Measurements from ENCODE around the gene ALDH1A1.

ALDH1A1 gene

DNA sequence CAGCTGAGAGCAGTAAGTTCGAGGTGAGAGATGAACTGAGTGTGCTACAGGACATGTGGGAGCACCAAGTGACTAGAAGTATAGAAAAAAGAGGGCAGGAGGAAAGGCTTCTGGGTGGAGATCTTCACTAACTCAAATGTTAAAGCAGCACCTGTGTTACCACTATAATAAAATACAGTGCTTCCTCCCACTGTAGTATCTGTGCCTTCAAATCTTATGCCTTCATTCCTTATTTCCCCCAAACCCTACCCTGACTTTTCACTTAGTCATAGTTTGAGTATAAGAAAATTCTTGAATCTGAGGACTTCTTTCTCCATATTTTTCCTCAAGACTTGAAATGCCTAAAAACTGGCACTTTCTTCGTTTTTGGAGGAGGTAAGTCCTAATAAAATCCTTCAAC is 61.8 kb downstream of the ALDH1A1 start:
- H3K27me3 ChIP-seq (ENCODE audit: control insufficient read depth in 5 of 5, insufficient read depth in 4 of 5, low read length in 5 of 5), result no peaks in the 10 kb centered on the region
- H3K36me3 ChIP-seq (ENCODE audit: control insufficient read depth in 5 of 5, insufficient read depth in 5 of 5, low read length in 5 of 5), result peaks cover 0 to 21% (median 3%) of the 10 kb centered on the region in 5 donors
- no peak overlapping the region for H3K27ac ChIP-seq (ENCODE audit: low read depth, low read length)

DNA sequence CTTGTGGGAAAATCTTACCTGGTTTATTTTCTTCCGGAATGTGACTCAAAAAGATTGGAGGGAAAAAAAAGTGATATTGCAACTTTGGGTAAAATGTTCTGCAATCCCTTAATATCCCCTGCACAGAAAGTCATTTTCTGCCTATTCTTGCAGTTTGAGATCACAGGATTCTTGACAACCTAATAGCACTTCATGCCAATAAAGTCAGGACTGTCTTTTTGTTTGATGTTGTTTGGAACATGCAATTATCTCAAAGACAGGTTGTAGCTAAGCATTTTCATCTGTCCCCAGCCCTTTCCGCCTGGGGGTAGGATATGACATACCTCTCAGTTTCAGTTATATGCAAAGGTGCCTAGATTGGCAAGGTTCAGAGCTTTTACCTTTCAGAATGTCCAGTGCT is 63.9 kb downstream of the ALDH1A1 start:
- H3K9me3 ChIP-seq (ENCODE audit: control insufficient read depth in 5 of 5, low read length in 5 of 5), result no peaks in the 10 kb centered on the region

More for the DNA sequence above, 61.8 kb downstream of the ALDH1A1 start:
- no peak overlapping the region for H3K9ac ChIP-seq (ENCODE audit: low read length in 5 of 5)
- no peaks in the 10 kb centered on the region for H3K4me1 ChIP-seq (ENCODE audit: control insufficient read depth in 5 of 5, insufficient read depth in 5 of 5, low read length in 5 of 5)
- H3K9me3 ChIP-seq (ENCODE audit: control insufficient read depth in 5 of 5, low read length in 5 of 5), result no peaks in the 10 kb centered on the region
- H3K4me3 ChIP-seq (ENCODE audit: low read depth in 1 of 5, low read length in 5 of 5), result no peak overlapping the region

GRCh38 chr9:72888067-72888466 is 64.8 kb downstream of the ALDH1A1 start:
- Histone ChIP-seq H3K9ac (ENCODE audit: low read length in 5 of 5) (no peak overlapping the region), H3K27me3 (ENCODE audit: control insufficient read depth in 5 of 5, insufficient read depth in 4 of 5, low read length in 5 of 5) (no peaks in the 10 kb centered on the region), H3K4me3 (ENCODE audit: low read depth in 1 of 5, low read length in 5 of 5) (no peak overlapping the region), H3K4me1 (ENCODE audit: control insufficient read depth in 5 of 5, insufficient read depth in 5 of 5, low read length in 5 of 5) (no peaks in the 10 kb centered on the region), H3K36me3 (ENCODE audit: control insufficient read depth in 5 of 5, insufficient read depth in 5 of 5, low read length in 5 of 5) (peaks cover 0 to 21% (median 3%) of the 10 kb centered on the region in 5 donors), H3K27ac (ENCODE audit: low read depth, low read length) (no peak overlapping the region), H3K9me3 (ENCODE audit: control insufficient read depth in 5 of 5, low read length in 5 of 5) (no peaks in the 10 kb centered on the region)

More for the DNA sequence above, 63.9 kb downstream of the ALDH1A1 start:
- Histone ChIP-seq H3K27ac (ENCODE audit: low read depth, low read length) (no peak overlapping the region), H3K4me1 (ENCODE audit: control insufficient read depth in 5 of 5, insufficient read depth in 5 of 5, low read length in 5 of 5) (no peaks in the 10 kb centered on the region), H3K27me3 (ENCODE audit: control insufficient read depth in 5 of 5, insufficient read depth in 4 of 5, low read length in 5 of 5) (no peaks in the 10 kb centered on the region), H3K9ac (ENCODE audit: low read length in 5 of 5) (no peak overlapping the region), H3K4me3 (ENCODE audit: low read depth in 1 of 5, low read length in 5 of 5) (no peak overlapping the region), H3K36me3 (ENCODE audit: control insufficient read depth in 5 of 5, insufficient read depth in 5 of 5, low read length in 5 of 5) (peaks cover 0 to 21% (median 3%) of the 10 kb centered on the region in 5 donors)

- Histone ChIP-seq H3K36me3 (ENCODE audit: control insufficient read depth in 5 of 5, insufficient read depth in 5 of 5, low read length in 5 of 5) (peaks cover 0 to 21% (median 3%) of the 10 kb centered on the region in 5 donors), H3K27ac (ENCODE audit: low read depth, low read length) (no peak overlapping the region), H3K4me3 (ENCODE audit: low read depth in 1 of 5, low read length in 5 of 5) (no peak overlapping the region), H3K9ac (ENCODE audit: low read length in 5 of 5) (no peak overlapping the region), H3K4me1 (ENCODE audit: control insufficient read depth in 5 of 5, insufficient read depth in 5 of 5, low read length in 5 of 5) (peaks cover 0 to 6% (median 4%) of the 10 kb centered on the region in 5 donors), H3K9me3 (ENCODE audit: control insufficient read depth in 5 of 5, low read length in 5 of 5) (no peaks in the 10 kb centered on the region), H3K27me3 (ENCODE audit: control insufficient read depth in 5 of 5, insufficient read depth in 4 of 5, low read length in 5 of 5) (no peaks in the 10 kb centered on the region)
Measured at GRCh38 chr9:72886386-72886785, 66.5 kb downstream of the ALDH1A1 start.

DNA sequence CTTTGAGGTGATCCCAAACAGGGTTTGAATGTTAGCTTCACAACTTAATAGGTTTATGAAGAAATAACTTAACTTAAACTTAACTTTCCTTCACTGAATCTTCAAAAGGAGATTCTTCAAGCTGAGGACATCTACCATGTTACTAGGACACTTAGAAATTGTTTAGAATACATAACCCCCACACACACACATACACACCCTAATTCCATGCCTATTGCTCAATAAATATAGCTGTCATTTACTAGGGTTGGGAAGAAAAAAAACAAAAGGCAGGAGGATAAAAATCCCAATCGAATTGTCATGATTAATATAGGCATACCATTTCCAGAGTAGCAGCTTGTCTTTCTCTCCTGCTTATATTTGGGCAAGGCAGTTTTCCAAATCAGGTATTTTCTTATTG is 68.3 kb downstream of the ALDH1A1 start:
- Histone ChIP-seq H3K4me1 (ENCODE audit: control insufficient read depth in 5 of 5, insufficient read depth in 5 of 5, low read length in 5 of 5) (peaks cover 0 to 6% (median 4%) of the 10 kb centered on the region in 5 donors), H3K9ac (ENCODE audit: low read length in 5 of 5) (no peak overlapping the region), H3K27ac (ENCODE audit: low read depth, low read length) (no peak overlapping the region), H3K36me3 (ENCODE audit: control insufficient read depth in 5 of 5, insufficient read depth in 5 of 5, low read length in 5 of 5) (peaks cover 0 to 15% (median 2%) of the 10 kb centered on the region in 5 donors), H3K4me3 (ENCODE audit: low read depth in 1 of 5, low read length in 5 of 5) (no peak overlapping the region), H3K27me3 (ENCODE audit: control insufficient read depth in 5 of 5, insufficient read depth in 4 of 5, low read length in 5 of 5) (no peaks in the 10 kb centered on the region), H3K9me3 (ENCODE audit: control insufficient read depth in 5 of 5, low read length in 5 of 5) (no peaks in the 10 kb centered on the region)

- Histone ChIP-seq H3K9me3 (ENCODE audit: control insufficient read depth in 5 of 5, low read length in 5 of 5) (no peaks in the 10 kb centered on the region), H3K36me3 (ENCODE audit: control insufficient read depth in 5 of 5, insufficient read depth in 5 of 5, low read length in 5 of 5) (peaks cover 0 to 11% (median 0%) of the 10 kb centered on the region in 5 donors), H3K27ac (ENCODE audit: low read depth, low read length) (no peak overlapping the region), H3K9ac (ENCODE audit: low read length in 5 of 5) (no peak overlapping the region), H3K27me3 (ENCODE audit: control insufficient read depth in 5 of 5, insufficient read depth in 4 of 5, low read length in 5 of 5) (no peaks in the 10 kb centered on the region), H3K4me1 (ENCODE audit: control insufficient read depth in 5 of 5, insufficient read depth in 5 of 5, low read length in 5 of 5) (peaks cover 0 to 6% (median 4%) of the 10 kb centered on the region in 5 donors), H3K4me3 (ENCODE audit: low read depth in 1 of 5, low read length in 5 of 5) (no peak overlapping the region)
Measured at GRCh38 chr9:72883875-72884274, 69.0 kb downstream of the ALDH1A1 start.

- H3K9ac ChIP-seq (ENCODE audit: low read length in 5 of 5), result no peak overlapping the region
- H3K4me1 ChIP-seq (ENCODE audit: control insufficient read depth in 5 of 5, insufficient read depth in 5 of 5, low read length in 5 of 5), result peaks cover 0 to 6% (median 4%) of the 10 kb centered on the region in 5 donors
- H3K36me3 ChIP-seq (ENCODE audit: control insufficient read depth in 5 of 5, insufficient read depth in 5 of 5, low read length in 5 of 5), result no peaks in the 10 kb centered on the region
- no peaks in the 10 kb centered on the region for H3K9me3 ChIP-seq (ENCODE audit: control insufficient read depth in 5 of 5, low read length in 5 of 5)
- no peaks in the 10 kb centered on the region for H3K27me3 ChIP-seq (ENCODE audit: control insufficient read depth in 5 of 5, insufficient read depth in 4 of 5, low read length in 5 of 5)
- no peak overlapping the region for H3K27ac ChIP-seq (ENCODE audit: low read depth, low read length)
- H3K4me3 ChIP-seq (ENCODE audit: low read depth in 1 of 5, low read length in 5 of 5), result no peak overlapping the region
Measured at GRCh38 chr9:72882117-72882775, 70.6 kb downstream of the ALDH1A1 start.

GRCh38 chr9:72880821-72881220 is 72.0 kb downstream of the ALDH1A1 start:
- Histone ChIP-seq H3K9me3 (ENCODE audit: control insufficient read depth in 5 of 5, low read length in 5 of 5) (no peaks in the 10 kb centered on the region), H3K27ac (ENCODE audit: low read depth, low read length) (no peak overlapping the region), H3K36me3 (ENCODE audit: control insufficient read depth in 5 of 5, insufficient read depth in 5 of 5, low read length in 5 of 5) (no peaks in the 10 kb centered on the region), H3K27me3 (ENCODE audit: control insufficient read depth in 5 of 5, insufficient read depth in 4 of 5, low read length in 5 of 5) (no peaks in the 10 kb centered on the region), H3K4me3 (ENCODE audit: low read depth in 1 of 5, low read length in 5 of 5) (no peak overlapping the region), H3K9ac (ENCODE audit: low read length in 5 of 5) (no peak overlapping the region), H3K4me1 (ENCODE audit: control insufficient read depth in 5 of 5, insufficient read depth in 5 of 5, low read length in 5 of 5) (peaks cover 0 to 6% (median 4%) of the 10 kb centered on the region in 5 donors)

- no peak overlapping the region for H3K27ac ChIP-seq (ENCODE audit: low read depth, low read length)
- no peaks in the 10 kb centered on the region for H3K9me3 ChIP-seq (ENCODE audit: control insufficient read depth in 5 of 5, low read length in 5 of 5)
- H3K36me3 ChIP-seq (ENCODE audit: control insufficient read depth in 5 of 5, insufficient read depth in 5 of 5, low read length in 5 of 5), result no peaks in the 10 kb centered on the region
- peaks cover 1 to 33% (median 17%) of the 10 kb centered on the region in 5 donors for H3K4me1 ChIP-seq (ENCODE audit: control insufficient read depth in 5 of 5, insufficient read depth in 5 of 5, low read length in 5 of 5)
- H3K27me3 ChIP-seq (ENCODE audit: control insufficient read depth in 5 of 5, insufficient read depth in 4 of 5, low read length in 5 of 5), result no peaks in the 10 kb centered on the region
- no peak overlapping the region for H3K4me3 ChIP-seq (ENCODE audit: low read depth in 1 of 5, low read length in 5 of 5)
- no peak overlapping the region for H3K9ac ChIP-seq (ENCODE audit: low read length in 5 of 5)
Measured at GRCh38 chr9:72875221-72875620, 77.6 kb downstream of the ALDH1A1 start.

DNA sequence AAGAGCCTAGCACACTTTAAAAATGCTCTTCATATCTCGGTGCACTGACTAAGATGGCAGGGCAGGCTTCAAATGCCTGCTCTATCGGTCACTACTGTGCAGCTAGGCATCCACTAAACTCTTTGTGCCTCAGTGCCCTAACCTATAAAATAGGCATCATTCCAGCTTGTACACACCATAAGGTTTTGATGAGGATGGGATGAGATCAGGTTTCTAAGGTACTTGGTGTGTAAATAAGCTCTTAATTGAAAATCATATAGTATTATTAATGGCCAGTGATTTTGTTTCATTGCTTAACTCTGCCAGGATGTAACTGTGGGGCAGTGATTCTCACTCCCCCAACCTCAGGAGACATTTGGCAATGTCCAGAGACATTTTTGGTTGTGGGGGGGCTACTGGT is 78.5 kb downstream of the ALDH1A1 start:
- Histone ChIP-seq H3K36me3 (ENCODE audit: control insufficient read depth in 5 of 5, insufficient read depth in 5 of 5, low read length in 5 of 5) (no peaks in the 10 kb centered on the region), H3K27me3 (ENCODE audit: control insufficient read depth in 5 of 5, insufficient read depth in 4 of 5, low read length in 5 of 5) (no peaks in the 10 kb centered on the region), H3K27ac (ENCODE audit: low read depth, low read length) (no peak overlapping the region), H3K9me3 (ENCODE audit: control insufficient read depth in 5 of 5, low read length in 5 of 5) (no peaks in the 10 kb centered on the region), H3K9ac (ENCODE audit: low read length in 5 of 5) (no peak overlapping the region), H3K4me3 (ENCODE audit: low read depth in 1 of 5, low read length in 5 of 5) (no peak overlapping the region), H3K4me1 (ENCODE audit: control insufficient read depth in 5 of 5, insufficient read depth in 5 of 5, low read length in 5 of 5) (peaks cover 1 to 33% (median 17%) of the 10 kb centered on the region in 5 donors)

All from subcutaneous abdominal adipose tissue (tissue), 5 donors.